K562 (cell line): Measurements from ENCODE around the gene WDR64. TPM values are rescaled to one million over a fixed set of nuclear protein-coding genes. Genes with fewer than 3 reads are reported as not detected.

Experiments used
- AFF1 ChIP-seq, 2 experiments: fragments of 450-650 bp; IDR thresholded peaks; 2 replicates each; pipeline ENCODE4 v1.6.1; 2018; ENCODE audit warnings: mild to moderate bottlenecking in 2 of 2, low read depth in 1 of 2; ENCODE audit not compliant: partially characterized antibody in 2 of 2
- CEBPG ChIP-seq, 3 experiments: fragments of 200-800 bp in 1 of 3; sonication (Bioruptor generic) in 1 of 3; sonication (generic) in 1 of 3; formaldehyde crosslinking in 1 of 3; IDR thresholded peaks in 2 of 3; conservative IDR thresholded peaks in 1 of 3; 2 replicates each; pipeline versions ENCODE4 v1.6.1 to v1.8.0; 2016 to 2022; ENCODE audit warnings: missing compliant biosample characterization in 2 of 3, missing genetic modification characterization in 2 of 3, mild to moderate bottlenecking in 1 of 3, missing genetic modification reagents in 1 of 3
- CTBP1 ChIP-seq: fragments of 450-650 bp; IDR thresholded peaks from 2 replicates; pipeline ENCODE4 v1.6.1; 2016; ENCODE audit warnings: borderline replicate concordance
- CXXC5 ChIP-seq: fragments of 250-450 bp; sonication (Bioruptor Pico); IDR thresholded peaks from 2 replicates; pipeline ENCODE4 v1.8.0; 2022; ENCODE audit warnings: inconsistent platforms, mild to moderate bottlenecking, moderate library complexity
- EHMT2 ChIP-seq: fragments of 450-650 bp; IDR thresholded peaks from 2 replicates; pipeline ENCODE4 v1.6.1; 2018; ENCODE audit warnings: antibody characterized with exemption
- GATA2 ChIP-seq: sonication (generic); formaldehyde crosslinking; IDR thresholded peaks from 2 replicates; pipeline ENCODE4 v1.4.0; 2020; ENCODE audit warnings: mild to moderate bottlenecking, missing genetic modification reagents
- NCOR1 ChIP-seq: fragments of 450-650 bp; IDR thresholded peaks from 2 replicates; pipeline ENCODE4 v1.6.1; 2016; ENCODE audit warnings: mild to moderate bottlenecking, moderate library complexity
- PHF20 ChIP-seq: fragments of 450-650 bp; IDR thresholded peaks from 2 replicates; pipeline ENCODE4 v1.6.1; 2018; ENCODE audit not compliant: partially characterized antibody
- SAP30 ChIP-seq: fragments of 200-600 bp; sonication (generic); IDR thresholded peaks from 2 replicates; pipeline ENCODE4 v1.6.1; 2012; ENCODE audit warnings: borderline replicate concordance, low read depth, mild to moderate bottlenecking, moderate library complexity, low read length, control low read depth, inconsistent platforms; ENCODE audit not compliant: insufficient read depth, poor library complexity, severe bottlenecking
- THRAP3 ChIP-seq: fragments of 450-650 bp; IDR thresholded peaks from 2 replicates; pipeline ENCODE4 v1.6.1; 2016; ENCODE audit warnings: mild to moderate bottlenecking, inconsistent platforms, borderline replicate concordance
- ZNF639 ChIP-seq, 2 experiments: fragments of 200-800 bp in 1 of 2; sonication (Bioruptor generic) in 1 of 2; sonication (generic) in 1 of 2; formaldehyde crosslinking in 1 of 2; IDR thresholded peaks in 1 of 2; conservative IDR thresholded peaks in 1 of 2; 2 replicates each; pipeline versions ENCODE4 v1.5.0 to v1.6.1; 2016 to 2020; ENCODE audit warnings: missing compliant biosample characterization in 1 of 2, missing genetic modification characterization in 1 of 2, missing genetic modification reagents in 1 of 2
- polyA plus RNA-seq, 8 experiments: library from polyadenylated mRNA; depleted of rRNA in 4 of 8; stranded (reverse) in 5 of 8; unstranded in 3 of 8; fragments of >200 nt; fragmentation: Nextera tagmentation in 2 of 8; fragmentation: Illumina TruSeq in 1 of 8; extraction: Ambion mirVana in 2 of 8; extraction: Trizol in 1 of 8; gene quantifications; 2 replicates each; pipeline versions ENCODE4 v1.2.1 to v1.2.3, GENCODE V29; 2011 to 2014; ENCODE audit warnings: inconsistent platforms in 1 of 8, missing spikeins in 1 of 8
- total RNA-seq, 7 experiments: library from RNA; depleted of rRNA in 6 of 7; stranded (reverse); fragments of >200 nt in 6 of 7; fragmentation: Illumina TruSeq in 2 of 7; extraction: Trizol in 2 of 7; gene quantifications; 2 replicates each; pipeline versions ENCODE4 v1.2.1 to v1.2.3, GENCODE V29; 2011 to 2021; ENCODE audit warnings: low replicate concordance in 1 of 7

The WDR64 gene
- total and polyA plus RNA-seq, 9 of the 15 experiments (the other 6 are each of a cell fraction or from before 2014, with no cell fraction given), result 0.06 to 0.29 (median 0.19) TPM; not detected in 5

GRCh38 chr1:241637604-241638003 lies 14.5 kb upstream of the WDR64 start (continued):
- TF ChIP-seq SAP30, result peak; percentile 6
- TF ChIP-seq PHF20, result no peak
- peak; percentile 28; the same call in 1 of the 2 replicates for TF ChIP-seq CTBP1
- no peak for TF ChIP-seq CEBPG (CRISPR knock-in tag; IDR thresholded peaks at IDR 0.05)
- TF ChIP-seq CEBPG (tag; conservative IDR thresholded peaks at IDR 0.05 in 1 of 2, IDR thresholded peaks at IDR 0.05 in 1 of 2), result peak in 1 of 2 experiments; percentile 34; a peak in 1 of 4 replicates
- TF ChIP-seq GATA2, result 0 out of 2 replicates have a peak, but pooled peaks have one; percentile 5
- peak; percentile 28; the same call in 1 of the 2 replicates for TF ChIP-seq CXXC5 (CRISPR knock-in tag)
- TF ChIP-seq NCOR1, result no peak
- TF ChIP-seq THRAP3, result no peak
- 0 out of 2 replicates have a peak, but pooled peaks have one; percentile 12 for TF ChIP-seq EHMT2
- no peak for TF ChIP-seq ZNF639 (CRISPR knock-in tag; conservative IDR thresholded peaks at IDR 0.05 in 1 of 2, IDR thresholded peaks at IDR 0.05 in 1 of 2)
- peak in 1 of 2 experiments; percentile 41 for TF ChIP-seq AFF1 (IDR thresholded peaks at IDR 0.05; ENCODE audit: low read depth in 1 of 2, partially characterized antibody in 2 of 2)
